GDM1 (cell line): Measurements from ENCODE around the gene CHERP.
"Not testable (repeated sequence)": the region's sequence is repeated elsewhere in the genome, so short reads cannot be mapped to it uniquely, and the experiment has no call there.

Experiments used
- DNase-seq: peaks from one replicate; lab custom pipeline; 2025; lab: John Stamatoyannopoulos, UW

Gene CHERP

GRCh38 chr19:16576690-16577530 lies 34.7 kb upstream of the CHERP start:
- no peak for DNase-seq

GRCh38 chr19:16575861-16576689 lies 33.8 kb upstream of the CHERP start:
- no peak for DNase-seq

- DNase-seq, result no peak
These were observed 33.0 kb upstream of the CHERP start for GRCh38 chr19:16575282-16575681.

DNA sequence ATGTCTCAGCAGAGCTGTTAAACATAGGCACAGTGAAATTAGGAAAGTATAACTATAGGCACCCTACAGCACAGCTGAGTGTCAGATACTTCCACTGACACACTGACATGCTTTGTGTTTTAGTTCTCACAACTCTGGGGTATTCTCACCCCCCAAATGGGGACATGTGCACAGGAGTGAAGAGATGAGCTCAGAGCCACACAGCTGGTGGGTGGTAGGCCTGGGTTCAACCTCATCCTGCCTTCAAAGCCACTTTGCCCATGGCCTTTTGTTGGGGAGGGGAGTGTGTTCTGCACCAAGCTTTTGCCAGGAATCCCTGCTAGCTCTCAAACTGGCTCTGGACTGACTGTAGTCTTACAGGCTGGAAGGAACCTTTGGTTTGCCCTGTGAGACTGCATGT lies 31.7 kb upstream of the CHERP start:
- no peak for DNase-seq

DNA sequence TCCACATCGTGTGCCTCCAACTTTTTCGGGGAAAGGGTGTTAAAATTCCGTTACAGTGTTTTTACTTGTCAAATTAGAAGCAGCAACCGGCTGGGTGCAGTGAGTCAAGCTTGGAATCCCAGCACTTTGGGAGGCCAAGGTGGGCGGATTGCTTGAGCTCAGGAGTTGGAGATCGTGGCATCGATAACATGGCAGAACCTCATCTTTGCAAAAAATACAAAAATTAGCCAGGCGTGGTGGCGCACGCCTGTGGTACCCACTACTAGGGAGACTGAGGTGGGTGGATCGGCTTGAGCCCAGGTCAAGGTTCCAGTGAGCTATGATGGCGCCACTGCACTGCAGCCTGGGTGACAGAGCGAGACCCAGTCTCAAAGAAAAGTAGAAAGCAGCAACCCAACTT lies 31.1 kb upstream of the CHERP start:
- no peak for DNase-seq

- DNase-seq, result peak; percentile 91
These were observed 30.3 kb upstream of the CHERP start, which contains the start of gene SLC35E1 for GRCh38 chr19:16572332-16573211. SLC35E1 (minus strand) TSS chr19:16572415; CDS start chr19:16572364, 51 bp downstream.

GRCh38 chr19:16571822-16572331 lies 29.6 kb upstream of the CHERP start:
- no peak for DNase-seq

GRCh38 chr19:16571283-16571682 lies 29.0 kb upstream of the CHERP start:
- DNase-seq, result peak; percentile 49

DNA sequence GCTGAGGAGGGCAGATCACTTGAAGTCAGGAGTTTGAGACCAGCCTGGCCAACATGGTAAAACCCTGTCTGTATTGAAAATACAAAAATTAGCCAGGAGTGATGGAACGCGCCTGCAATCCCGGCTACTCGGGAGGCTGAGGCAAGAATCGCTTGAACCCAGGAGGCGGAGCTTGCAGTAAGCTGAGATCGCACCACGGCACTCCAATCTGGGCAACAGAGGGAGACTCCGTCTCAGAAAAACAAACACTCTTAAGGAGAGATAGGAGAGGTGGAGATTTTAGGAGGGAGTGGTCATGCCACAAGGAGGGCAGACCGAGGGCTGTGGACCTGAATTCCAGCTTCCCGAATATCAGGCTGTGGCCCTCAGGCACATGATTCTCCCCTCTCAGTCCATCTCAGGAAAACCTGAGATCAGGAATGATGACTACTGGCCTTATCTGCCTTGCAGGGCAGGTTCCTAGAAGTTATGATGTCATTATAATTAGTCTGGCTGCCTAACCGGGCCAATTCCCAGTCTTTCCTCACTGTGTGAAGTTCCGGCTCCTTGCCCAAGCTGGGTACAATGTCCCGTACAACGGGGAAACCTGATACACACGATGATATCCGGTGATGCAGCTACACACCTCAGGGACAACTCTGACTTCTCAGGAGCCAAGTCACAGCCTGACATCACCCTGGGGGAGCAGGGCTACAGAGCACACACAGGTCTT lies 27.5 kb upstream of the CHERP start:
- DNase-seq, result no peak

DNA sequence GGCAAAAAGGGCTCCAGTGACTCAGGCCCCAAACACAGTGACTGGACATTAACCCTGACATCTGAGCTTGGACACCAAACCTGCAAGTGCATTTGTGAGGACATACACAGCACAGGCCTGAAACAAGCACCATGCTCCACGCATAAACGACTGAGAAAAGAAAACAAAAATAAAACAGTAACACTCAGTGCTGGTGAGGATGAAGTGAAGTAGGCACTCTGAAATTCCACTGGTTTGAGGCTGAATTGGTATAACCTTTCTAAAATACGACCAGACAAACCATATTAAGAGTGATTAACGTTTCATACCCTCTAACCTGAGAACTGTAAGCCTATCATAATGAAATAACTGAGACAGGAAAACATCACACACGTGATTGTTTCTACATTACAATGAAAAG lies 24.5 kb upstream of the CHERP start:
- DNase-seq, result no peak

- DNase-seq, result peak; percentile 77
These were observed 23.9 kb upstream of the CHERP start for GRCh38 chr19:16566161-16566560.

GRCh38 chr19:16564842-16565241 lies 22.6 kb upstream of the CHERP start:
- DNase-seq, result no peak

- DNase-seq, result no peak
These were observed 20.4 kb upstream of the CHERP start for GRCh38 chr19:16562608-16563025.

- DNase-seq, result no peak
These were observed 19.1 kb upstream of the CHERP start for GRCh38 chr19:16561382-16561781.

GRCh38 chr19:16559780-16560276 lies 17.6 kb upstream of the CHERP start:
- DNase-seq, result no peak

- peak; percentile 50 for DNase-seq
These were observed 12.5 kb upstream of the CHERP start for GRCh38 chr19:16554776-16555175.

- DNase-seq, result not testable (repeated sequence)
These were observed 9.7 kb upstream of the CHERP start for GRCh38 chr19:16551902-16552301.

DNA sequence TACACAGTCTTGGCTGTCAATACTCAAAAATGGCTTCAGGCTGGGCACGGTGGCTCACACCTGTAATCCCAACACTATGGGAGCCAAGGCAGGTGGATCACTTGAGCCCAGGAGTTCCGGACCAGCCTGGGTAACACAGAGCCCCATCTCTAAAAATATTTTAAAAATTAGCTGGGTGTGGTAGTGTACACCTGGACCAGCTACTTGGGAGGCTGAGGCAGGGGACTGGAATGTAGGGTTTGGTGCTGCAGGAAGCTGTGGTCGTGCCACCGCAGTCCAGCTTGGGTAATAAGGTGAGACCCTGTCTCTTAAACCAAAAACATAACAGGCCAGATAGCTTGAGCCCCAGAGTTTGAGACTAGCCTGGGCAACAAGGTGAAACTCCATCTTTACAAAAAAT lies 6.7 kb upstream of the CHERP start:
- DNase-seq, result no peak

DNA sequence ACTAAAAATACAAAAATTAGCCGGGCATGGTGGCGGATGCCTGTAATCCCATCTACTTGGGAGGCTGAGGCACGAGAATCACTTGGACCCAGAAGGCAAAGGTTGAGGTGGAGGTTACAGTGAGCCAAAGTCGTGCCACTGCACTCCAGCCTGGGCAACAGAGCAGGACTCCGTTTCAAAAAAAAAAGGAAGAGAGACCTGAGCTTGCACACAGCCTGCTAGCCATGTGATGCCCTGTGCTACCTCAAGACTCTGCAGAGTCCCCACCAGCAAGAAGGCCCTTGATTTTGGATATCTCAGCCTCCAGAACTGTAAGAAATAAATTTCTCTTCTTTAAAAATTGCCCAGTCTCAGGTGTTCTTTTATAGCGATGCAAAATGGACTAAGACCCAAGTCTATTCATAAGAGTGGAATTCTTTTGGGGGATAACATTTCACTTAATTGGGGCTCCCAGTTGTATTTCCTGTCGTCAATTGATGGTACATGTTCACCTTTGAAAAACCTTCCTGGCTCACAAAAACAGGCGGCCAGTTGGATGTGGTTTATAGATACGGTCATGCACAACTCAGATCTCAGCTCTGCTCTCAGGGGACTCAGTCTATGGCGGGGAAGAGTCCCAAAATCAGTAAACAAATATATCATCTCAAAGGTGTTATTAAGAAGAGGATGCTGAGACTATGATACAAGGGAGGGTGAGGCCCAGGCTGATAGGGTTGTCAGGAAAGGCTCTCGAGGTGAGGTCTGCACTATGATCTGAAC lies 2.4 kb upstream of the CHERP start:
- DNase-seq, result no peak

DNA sequence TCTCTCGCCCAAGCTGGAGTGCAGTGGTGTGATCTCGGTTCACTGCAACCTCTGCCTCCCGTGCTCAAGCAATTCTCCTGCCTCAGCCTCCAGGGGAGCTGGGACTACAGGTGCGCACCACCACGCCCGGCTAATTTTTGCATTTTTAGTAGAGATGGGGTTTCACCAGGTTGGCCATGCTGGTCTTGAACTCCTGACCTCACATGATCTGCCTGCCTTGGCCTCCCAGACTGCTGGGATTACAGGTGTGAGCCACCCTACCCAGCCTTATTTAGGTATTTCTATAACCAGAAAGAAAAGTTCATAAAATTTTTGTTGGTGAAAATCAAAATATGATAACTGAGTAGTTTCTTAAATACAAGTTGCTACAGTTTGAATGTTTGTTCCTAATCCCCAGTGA lies 1.5 kb upstream of the CHERP start:
- not testable (repeated sequence) for DNase-seq
